Liver (tissue), 2 donors: ENCODE results near the gene CYTH3.

Experiments used
- JUND ChIP-seq, 2 donors: IDR thresholded peaks; 2 replicates each; pipeline ENCODE4 v1.6.1; 2016; ENCODE audit warnings: antibody characterized with exemption in 2 of 2
- TF ChIP-seq, protein P1 (sequence below): IDR thresholded peaks from 2 replicates; pipeline ENCODE4 v1.6.1; 2016; ENCODE audit warnings: antibody characterized with exemption, mild to moderate bottlenecking
- donor health status: healthy.

DNA sequence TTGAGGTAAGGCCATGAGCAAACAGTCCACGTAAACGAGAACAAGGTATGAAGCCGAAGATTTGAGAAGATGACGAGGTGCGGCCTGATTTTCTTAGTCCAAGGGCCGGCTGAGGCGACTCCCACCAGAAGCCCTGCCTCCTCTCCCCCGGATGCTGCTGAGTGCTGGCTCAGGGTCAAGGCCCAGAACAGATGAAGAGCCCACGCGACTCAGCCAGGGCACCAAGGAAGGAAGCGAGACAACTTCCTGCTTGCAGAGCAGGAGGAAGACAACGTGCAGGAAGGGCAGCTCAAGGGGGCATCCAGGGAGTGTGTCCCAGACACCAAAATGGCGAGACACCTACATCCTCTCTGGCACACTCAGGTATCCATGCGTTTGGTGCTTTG, 99.5 kb downstream of the CYTH3 start:
- no peak for TF ChIP-seq JUND (IDR thresholded peaks at IDR 0.05)
- TF ChIP-seq, protein P1, sequence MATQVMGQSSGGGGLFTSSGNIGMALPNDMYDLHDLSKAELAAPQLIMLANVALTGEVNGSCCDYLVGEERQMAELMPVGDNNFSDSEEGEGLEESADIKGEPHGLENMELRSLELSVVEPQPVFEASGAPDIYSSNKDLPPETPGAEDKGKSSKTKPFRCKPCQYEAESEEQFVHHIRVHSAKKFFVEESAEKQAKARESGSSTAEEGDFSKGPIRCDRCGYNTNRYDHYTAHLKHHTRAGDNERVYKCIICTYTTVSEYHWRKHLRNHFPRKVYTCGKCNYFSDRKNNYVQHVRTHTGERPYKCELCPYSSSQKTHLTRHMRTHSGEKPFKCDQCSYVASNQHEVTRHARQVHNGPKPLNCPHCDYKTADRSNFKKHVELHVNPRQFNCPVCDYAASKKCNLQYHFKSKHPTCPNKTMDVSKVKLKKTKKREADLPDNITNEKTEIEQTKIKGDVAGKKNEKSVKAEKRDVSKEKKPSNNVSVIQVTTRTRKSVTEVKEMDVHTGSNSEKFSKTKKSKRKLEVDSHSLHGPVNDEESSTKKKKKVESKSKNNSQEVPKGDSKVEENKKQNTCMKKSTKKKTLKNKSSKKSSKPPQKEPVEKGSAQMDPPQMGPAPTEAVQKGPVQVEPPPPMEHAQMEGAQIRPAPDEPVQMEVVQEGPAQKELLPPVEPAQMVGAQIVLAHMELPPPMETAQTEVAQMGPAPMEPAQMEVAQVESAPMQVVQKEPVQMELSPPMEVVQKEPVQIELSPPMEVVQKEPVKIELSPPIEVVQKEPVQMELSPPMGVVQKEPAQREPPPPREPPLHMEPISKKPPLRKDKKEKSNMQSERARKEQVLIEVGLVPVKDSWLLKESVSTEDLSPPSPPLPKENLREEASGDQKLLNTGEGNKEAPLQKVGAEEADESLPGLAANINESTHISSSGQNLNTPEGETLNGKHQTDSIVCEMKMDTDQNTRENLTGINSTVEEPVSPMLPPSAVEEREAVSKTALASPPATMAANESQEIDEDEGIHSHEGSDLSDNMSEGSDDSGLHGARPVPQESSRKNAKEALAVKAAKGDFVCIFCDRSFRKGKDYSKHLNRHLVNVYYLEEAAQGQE, result no peak
